Lung (tissue), 12 donors: ENCODE results near the gene TLX2. TPM values are rescaled to one million over a fixed set of nuclear protein-coding genes. Genes with fewer than 3 reads are reported as not detected.

ENCODE experiments used
- ATAC-seq: fragments of 200-7000 bp; cut with Tn5 transposase; one replicate; pipeline ENCODE4 v1.9.1; 2020; ENCODE audit warnings: moderate number of reproducible peaks; ENCODE audit not compliant: insufficient read depth, low FRiP score
- DNase-seq, 3 donors: peaks; one replicate each; pipeline ENCODE4 v3.0.0-alpha.2; 2013 to 2017
- H3K27ac ChIP-seq, 2 donors: one replicate each; pipeline ENCODE4 v1.5.1; 2013; ENCODE audit warnings: mild to moderate bottlenecking in 2 of 2, moderate library complexity in 2 of 2, control low read depth in 1 of 2, inconsistent platforms in 1 of 2, low read depth in 1 of 2, low read length in 1 of 2
- H3K27me3 ChIP-seq, 3 donors: one replicate each; pipeline ENCODE4 v1.5.1; 2013; ENCODE audit warnings: low read length in 2 of 3; ENCODE audit not compliant: control insufficient read depth in 3 of 3, insufficient read depth in 3 of 3
- H3K36me3 ChIP-seq, 4 donors: one replicate each; pipeline ENCODE4 v1.5.1; 2013; ENCODE audit warnings: low read length in 4 of 4, mild to moderate bottlenecking in 1 of 4, moderate library complexity in 1 of 4; ENCODE audit not compliant: control insufficient read depth in 4 of 4, insufficient read depth in 4 of 4
- H3K4me1 ChIP-seq, 5 donors: one replicate each; pipeline ENCODE4 v1.5.1; 2013; ENCODE audit warnings: low read length in 5 of 5, mild to moderate bottlenecking in 2 of 5, moderate library complexity in 1 of 5; ENCODE audit not compliant: control insufficient read depth in 5 of 5, insufficient read depth in 5 of 5
- H3K4me3 ChIP-seq: one replicate; pipeline ENCODE4 v1.5.1; 2013; ENCODE audit warnings: mild to moderate bottlenecking, control low read depth, moderate library complexity
- H3K9ac ChIP-seq, 2 donors: one replicate each; pipeline ENCODE4 v1.5.1; 2013; ENCODE audit warnings: low read length in 2 of 2, control low read depth in 1 of 2; ENCODE audit not compliant: insufficient read depth in 1 of 2
- H3K9me3 ChIP-seq, 4 donors: one replicate each; pipeline ENCODE4 v1.5.1; 2013; ENCODE audit warnings: low read length in 3 of 4, mild to moderate bottlenecking in 1 of 4, moderate library complexity in 1 of 4; ENCODE audit not compliant: control insufficient read depth in 4 of 4, insufficient read depth in 3 of 4
- WGBS, 2 donors: extraction: QIAGEN DNeasy Blood & Tissue Kit; methylation state at CpG; one replicate each; pipeline ENCODE4 v1.1.7; 2013; 5-methylcytosine and 5-hydroxymethylcytosine counted together
- polyA plus RNA-seq, 2 donors: library from polyadenylated mRNA; stranded (reverse); fragments of 200-250 nt; gene quantifications; one replicate each; pipeline ENCODE4 v1.2.1, GENCODE V29; 2013
- total RNA-seq, 2 donors: library from RNA; depleted of rRNA in 1 of 2; stranded (reverse); fragments of >200 nt in 1 of 2; gene quantifications; one replicate each; pipeline ENCODE4 v1.2.1, GENCODE V29; 2014 to 2021
- TF ChIP-seq, protein P1 (sequence below): IDR thresholded peaks from 2 replicates; pipeline ENCODE4 v1.5.1; 2012; ENCODE audit warnings: mild to moderate bottlenecking; ENCODE audit errors: control extremely low read depth, extremely low read depth
- donor health status: control.
- donor health status: control.
- donor health status: Bipolar disorder and iron deficiency.
- donor health status: healthy.
- donor health status: DM: yes; HTN: yes; CAD: no.

TLX2 gene
- total and polyA plus RNA-seq, 4 donors = 0.03 TPM; not detected in 3

DNA sequence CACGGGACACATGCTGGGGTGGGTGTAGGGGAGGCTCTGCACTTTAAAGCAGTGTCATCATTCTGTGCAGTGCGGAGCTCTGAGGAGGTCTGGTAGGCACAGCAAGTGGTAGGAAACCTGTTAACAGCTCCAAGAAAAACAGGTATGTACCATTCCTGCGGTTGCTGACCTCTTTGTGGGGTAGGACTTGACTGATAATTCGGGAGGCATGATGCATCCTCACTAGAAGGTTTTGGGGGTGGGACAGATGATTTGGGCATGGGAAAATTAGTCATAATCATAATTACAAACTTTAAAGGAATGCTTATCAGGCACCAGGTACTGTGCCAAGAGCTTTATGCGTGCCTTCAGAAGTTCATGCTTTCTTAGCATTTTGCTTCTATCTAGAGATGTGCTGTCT is 50.0 kb downstream of the TLX2 start:
- ATAC-seq (no peak), DNase-seq (no peak)
- TF ChIP-seq, protein P1, sequence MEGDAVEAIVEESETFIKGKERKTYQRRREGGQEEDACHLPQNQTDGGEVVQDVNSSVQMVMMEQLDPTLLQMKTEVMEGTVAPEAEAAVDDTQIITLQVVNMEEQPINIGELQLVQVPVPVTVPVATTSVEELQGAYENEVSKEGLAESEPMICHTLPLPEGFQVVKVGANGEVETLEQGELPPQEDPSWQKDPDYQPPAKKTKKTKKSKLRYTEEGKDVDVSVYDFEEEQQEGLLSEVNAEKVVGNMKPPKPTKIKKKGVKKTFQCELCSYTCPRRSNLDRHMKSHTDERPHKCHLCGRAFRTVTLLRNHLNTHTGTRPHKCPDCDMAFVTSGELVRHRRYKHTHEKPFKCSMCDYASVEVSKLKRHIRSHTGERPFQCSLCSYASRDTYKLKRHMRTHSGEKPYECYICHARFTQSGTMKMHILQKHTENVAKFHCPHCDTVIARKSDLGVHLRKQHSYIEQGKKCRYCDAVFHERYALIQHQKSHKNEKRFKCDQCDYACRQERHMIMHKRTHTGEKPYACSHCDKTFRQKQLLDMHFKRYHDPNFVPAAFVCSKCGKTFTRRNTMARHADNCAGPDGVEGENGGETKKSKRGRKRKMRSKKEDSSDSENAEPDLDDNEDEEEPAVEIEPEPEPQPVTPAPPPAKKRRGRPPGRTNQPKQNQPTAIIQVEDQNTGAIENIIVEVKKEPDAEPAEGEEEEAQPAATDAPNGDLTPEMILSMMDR = no peak
- Histone ChIP-seq H3K4me3 (no peak overlapping the region), H3K36me3 (no peaks in the 10 kb centered on the region), H3K27ac (no peak overlapping the region), H3K9ac (no peak overlapping the region), H3K27me3 (peaks cover 0 to 39% (median 13%) of the 10 kb centered on the region in 3 donors), H3K9me3 (no peaks in the 10 kb centered on the region), H3K4me1 (no peaks in the 10 kb centered on the region)
- 77 to 88% methylated on average over 5 of the region's 5 CpGs for WGBS, 2 donors

DNA sequence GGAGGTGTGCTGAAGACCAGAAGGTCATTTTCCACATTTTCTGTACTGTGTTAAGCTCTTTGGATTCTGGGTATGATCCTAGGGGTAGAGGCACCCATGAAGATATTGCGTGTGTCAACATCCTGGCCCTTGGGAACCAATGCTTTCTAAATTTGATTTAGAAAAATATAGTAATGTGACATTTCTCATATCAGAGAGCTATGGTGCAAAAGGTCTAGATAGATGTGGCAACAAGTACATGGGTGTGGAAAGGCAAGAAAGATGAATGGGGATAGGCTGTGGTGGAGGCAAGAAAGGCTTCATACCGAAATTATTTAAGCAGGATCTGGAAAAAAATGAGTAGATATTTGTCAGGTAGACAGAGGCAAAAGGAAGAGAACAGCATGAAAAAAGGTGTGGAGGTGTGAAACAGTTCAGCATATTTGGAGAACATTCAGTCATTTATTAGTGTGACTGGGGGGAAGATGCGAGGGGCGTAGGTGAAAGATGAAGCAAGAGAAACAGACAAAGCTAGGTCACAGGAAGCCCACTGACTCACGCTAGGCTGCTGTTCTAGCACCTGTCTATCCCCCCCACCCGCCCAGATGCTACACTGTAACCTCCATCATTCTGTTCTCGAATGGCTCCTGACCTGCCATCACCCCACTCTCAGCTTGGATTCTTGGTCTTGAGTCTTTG is 52.0 kb downstream of the TLX2 start:
- 80 to 84% methylated on average over 7 of the region's 7 CpGs for WGBS, 2 donors

DNA sequence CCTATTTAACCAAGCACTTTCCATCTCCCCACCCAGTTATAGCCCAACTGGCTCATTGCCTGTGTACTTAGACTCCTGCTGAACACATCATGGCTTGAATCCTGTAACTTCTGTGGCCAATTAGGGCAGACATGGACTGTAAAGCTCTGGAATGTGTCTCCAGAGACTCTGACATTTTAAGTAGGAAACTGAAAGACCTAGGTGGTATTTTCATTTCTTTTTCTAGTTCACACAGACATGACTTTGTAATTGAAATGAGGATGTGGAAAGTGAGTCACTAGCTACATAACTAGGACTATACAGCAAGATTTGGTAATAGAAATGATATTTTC is 52.5 kb downstream of the TLX2 start:
- no peak overlapping the region for H3K9ac ChIP-seq
- no peak for ATAC-seq
- TF ChIP-seq, protein P1 = no peak

More for the DNA sequence above, 52.0 kb downstream of the TLX2 start:
- Histone ChIP-seq H3K36me3 (no peaks in the 10 kb centered on the region), H3K4me3 (no peak overlapping the region), H3K9me3 (no peaks in the 10 kb centered on the region), H3K9ac (no peak overlapping the region), H3K4me1 (no peaks in the 10 kb centered on the region), H3K27me3 (peaks cover 0 to 35% (median 6%) of the 10 kb centered on the region in 3 donors), H3K27ac (no peak overlapping the region)
- no peak for DNase-seq
- no peak for ATAC-seq
- TF ChIP-seq, protein P1 = no peak

More for the DNA sequence above, 52.5 kb downstream of the TLX2 start:
- H3K36me3 ChIP-seq = no peaks in the 10 kb centered on the region
- DNase-seq = no peak
- no peak overlapping the region for H3K4me3 ChIP-seq
- no peak overlapping the region for H3K27ac ChIP-seq
- no peaks in the 10 kb centered on the region for H3K4me1 ChIP-seq
- H3K27me3 ChIP-seq = peaks cover 0 to 30% (median 5%) of the 10 kb centered on the region in 3 donors
- H3K9me3 ChIP-seq = no peaks in the 10 kb centered on the region

Other genes with a start within 250 kb of the TLX2 start
- 1 to 10 TPM; 5.2 to 9.6 TPM for gene SLC4A5, start 171.0 kb upstream of the TLX2 start, total RNA-seq
- 1 to 10 TPM in 1 of 2 donors, under 1 TPM in 1; 0.85 to 2.5 TPM for gene SLC4A5, start 171.0 kb upstream of the TLX2 start, polyA plus RNA-seq
- 100 to 1,000 TPM in 1 of 2 donors, 10 to 100 TPM in 1; 98.4 to 142 TPM for gene DCTN1, start 134.1 kb upstream of the TLX2 start, total RNA-seq
- 100 to 1,000 TPM in 1 of 2 donors, 10 to 100 TPM in 1; 69.9 to 110 TPM for gene DCTN1, start 134.1 kb upstream of the TLX2 start, polyA plus RNA-seq
- gene C2orf81, start 92.8 kb upstream of the TLX2 start, total RNA-seq = 10 to 100 TPM in 1 of 2 donors, 1 to 10 TPM in 1; 3.4 to 16.9 TPM
- 1 to 10 TPM; 7.3 TPM for gene C2orf81, start 92.8 kb upstream of the TLX2 start, polyA plus RNA-seq
- 10 to 100 TPM; 36.1 to 42.3 TPM for gene WDR54, start 92.7 kb upstream of the TLX2 start, total RNA-seq
- gene WDR54, start 92.7 kb upstream of the TLX2 start, polyA plus RNA-seq = 10 to 100 TPM; 15.4 to 27.9 TPM
- 10 to 100 TPM; 37.5 to 46.0 TPM for gene RTKN, start 72.5 kb upstream of the TLX2 start, total RNA-seq
- gene RTKN, start 72.5 kb upstream of the TLX2 start, polyA plus RNA-seq = 10 to 100 TPM; 21.9 to 23.7 TPM
- 10 to 100 TPM; 22.7 to 40.7 TPM for gene INO80B, start 59.4 kb upstream of the TLX2 start, total RNA-seq
- 10 to 100 TPM; 33.1 to 72.3 TPM for gene INO80B, start 59.4 kb upstream of the TLX2 start, polyA plus RNA-seq
- gene WBP1, start 56.0 kb upstream of the TLX2 start, total RNA-seq = 10 to 100 TPM; 39.5 to 65.0 TPM
- gene WBP1, start 56.0 kb upstream of the TLX2 start, polyA plus RNA-seq = 10 to 100 TPM; 55.9 to 56.7 TPM
- 10 to 100 TPM; 37.5 to 72.0 TPM for gene MOGS, start 49.1 kb upstream of the TLX2 start, total RNA-seq
- 10 to 100 TPM; 35.4 to 53.5 TPM for gene MOGS, start 49.1 kb upstream of the TLX2 start, polyA plus RNA-seq
- 100 to 1,000 TPM in 1 of 2 donors, 10 to 100 TPM in 1; 23.3 to 106 TPM for gene MRPL53, start 41.8 kb upstream of the TLX2 start, total RNA-seq
- 10 to 100 TPM; 70.6 to 70.9 TPM for gene MRPL53, start 41.8 kb upstream of the TLX2 start, polyA plus RNA-seq
- gene CCDC142, start 31.5 kb upstream of the TLX2 start, total RNA-seq = 10 to 100 TPM; 17.8 to 25.5 TPM
- 1 to 10 TPM; 5.5 to 8.2 TPM for gene CCDC142, start 31.5 kb upstream of the TLX2 start, polyA plus RNA-seq
- 10 to 100 TPM; 20.9 to 23.7 TPM for gene TTC31, start 31.4 kb upstream of the TLX2 start, total RNA-seq
- gene TTC31, start 31.4 kb upstream of the TLX2 start, polyA plus RNA-seq = 10 to 100 TPM; 13.7 to 19.2 TPM
- gene LBX2, start 14.8 kb upstream of the TLX2 start, total RNA-seq = 1 to 10 TPM in 1 of 2 donors, under 1 TPM in 1; 0.63 to 1.9 TPM
- gene LBX2, start 14.8 kb upstream of the TLX2 start, polyA plus RNA-seq = 1 to 10 TPM in 1 of 2 donors, under 1 TPM in 1; 0.83 to 1.4 TPM
- 10 to 100 TPM; 16.7 to 35.5 TPM for gene PCGF1, start 6.8 kb upstream of the TLX2 start, total RNA-seq
- 10 to 100 TPM; 20.6 to 47.8 TPM for gene PCGF1, start 6.8 kb upstream of the TLX2 start, polyA plus RNA-seq
- gene DQX1, start 11.8 kb downstream of the TLX2 start, total RNA-seq = under 1 TPM in 1 of 2 donors, not detected in 1; 0.34 TPM
- gene DQX1, start 11.8 kb downstream of the TLX2 start, polyA plus RNA-seq = under 1 TPM; 0.12 to 0.17 TPM
- 100 to 1,000 TPM in 1 of 2 donors, 10 to 100 TPM in 1; 65.6 to 102 TPM for gene AUP1, start 15.3 kb downstream of the TLX2 start, total RNA-seq
- gene AUP1, start 15.3 kb downstream of the TLX2 start, polyA plus RNA-seq = 100 to 1,000 TPM; 156 to 185 TPM
- gene HTRA2, start 15.5 kb downstream of the TLX2 start, total RNA-seq = 10 to 100 TPM; 26.6 to 32.4 TPM
- gene HTRA2, start 15.5 kb downstream of the TLX2 start, polyA plus RNA-seq = 10 to 100 TPM; 30.7 to 42.1 TPM
- 10 to 100 TPM in 1 of 2 donors, 1 to 10 TPM in 1; 5.9 to 11.1 TPM for gene LOXL3, start 39.5 kb downstream of the TLX2 start, total RNA-seq
- gene LOXL3, start 39.5 kb downstream of the TLX2 start, polyA plus RNA-seq = 1 to 10 TPM; 2.9 to 7.3 TPM
- 10 to 100 TPM; 17.7 to 34.5 TPM for gene DOK1, start 40.3 kb downstream of the TLX2 start, total RNA-seq
- 10 to 100 TPM; 18.6 to 37.3 TPM for gene DOK1, start 40.3 kb downstream of the TLX2 start, polyA plus RNA-seq
- gene M1AP, start 133.9 kb downstream of the TLX2 start, total RNA-seq = under 1 TPM; 0.83 to 0.94 TPM
- gene M1AP, start 133.9 kb downstream of the TLX2 start, polyA plus RNA-seq = 1 to 10 TPM in 1 of 2 donors, under 1 TPM in 1; 0.77 to 1.2 TPM
- 1 to 10 TPM; 4.9 to 9.6 TPM for gene SEMA4F, start 139.8 kb downstream of the TLX2 start, total RNA-seq
- gene SEMA4F, start 139.8 kb downstream of the TLX2 start, polyA plus RNA-seq = 1 to 10 TPM; 3.0 to 3.4 TPM